SHP77 (cell line): Measurements from ENCODE around the gene DAPK1.
"Not testable (repeated sequence)": the region's sequence is repeated elsewhere in the genome, so short reads cannot be mapped to it uniquely, and the experiment has no call there.

Source experiments
- DNase-seq, 2 experiments: peaks; one replicate each; lab custom pipeline; 2025; lab: John Stamatoyannopoulos, UW

The DAPK1 gene

GRCh38 chr9:87498046-87498810, 561 bp downstream of the DAPK1 start:
- DNase-seq: no peak

DNA sequence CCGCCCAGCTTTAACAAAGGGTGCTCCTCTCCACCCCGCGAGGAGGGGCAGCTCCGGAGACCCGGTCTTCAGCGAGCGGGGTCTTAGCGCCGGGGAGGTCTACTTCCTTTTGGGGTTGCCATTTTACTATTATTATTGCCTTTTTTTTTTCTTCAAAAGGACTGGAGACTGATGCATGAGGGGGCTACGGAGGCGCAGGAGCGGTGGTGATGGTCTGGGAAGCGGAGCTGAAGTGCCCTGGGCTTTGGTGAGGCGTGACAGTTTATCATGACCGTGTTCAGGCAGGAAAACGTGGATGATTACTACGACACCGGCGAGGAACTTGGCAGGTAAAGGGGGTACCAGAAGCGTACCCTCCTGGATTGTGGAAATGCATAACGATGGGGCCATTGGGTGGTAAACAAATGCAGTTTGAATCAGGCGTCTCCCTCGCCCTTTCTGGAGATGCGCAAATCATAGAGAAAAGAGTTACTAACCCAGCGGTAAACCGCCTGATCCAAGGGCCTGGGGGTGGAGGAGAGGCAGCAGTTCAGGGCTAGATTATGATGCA, 1.2 kb downstream of the DAPK1 start:
- DNase-seq: no peak

DNA sequence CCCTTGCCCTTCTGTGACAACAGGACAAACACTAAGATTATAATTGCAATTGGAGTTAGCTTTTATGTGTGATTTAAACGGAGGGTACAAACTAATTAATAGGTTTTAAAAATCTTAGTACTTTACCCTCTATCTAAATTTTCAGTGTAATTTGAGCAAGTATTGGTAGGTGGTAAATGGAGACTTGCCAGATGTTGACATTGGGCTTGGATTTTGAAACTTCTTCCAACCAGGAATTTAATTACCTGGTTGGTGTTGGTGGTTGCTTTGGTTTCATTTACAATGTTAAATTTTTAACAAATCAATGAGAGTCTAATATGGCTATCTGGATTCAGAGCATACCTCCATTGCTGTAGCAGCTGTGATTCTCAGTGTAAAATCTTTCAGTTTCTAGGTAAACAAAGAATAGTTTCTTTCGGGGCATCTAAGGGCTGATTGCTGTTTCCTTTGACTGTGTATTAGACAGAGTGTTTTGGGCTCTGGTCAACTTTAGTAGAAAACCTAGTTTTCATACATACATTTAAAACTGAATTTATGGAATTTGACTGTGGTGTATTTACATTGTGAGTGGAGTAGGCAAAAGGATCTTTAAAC, 1.9 kb downstream of the DAPK1 start:
- no peak for DNase-seq

DNA sequence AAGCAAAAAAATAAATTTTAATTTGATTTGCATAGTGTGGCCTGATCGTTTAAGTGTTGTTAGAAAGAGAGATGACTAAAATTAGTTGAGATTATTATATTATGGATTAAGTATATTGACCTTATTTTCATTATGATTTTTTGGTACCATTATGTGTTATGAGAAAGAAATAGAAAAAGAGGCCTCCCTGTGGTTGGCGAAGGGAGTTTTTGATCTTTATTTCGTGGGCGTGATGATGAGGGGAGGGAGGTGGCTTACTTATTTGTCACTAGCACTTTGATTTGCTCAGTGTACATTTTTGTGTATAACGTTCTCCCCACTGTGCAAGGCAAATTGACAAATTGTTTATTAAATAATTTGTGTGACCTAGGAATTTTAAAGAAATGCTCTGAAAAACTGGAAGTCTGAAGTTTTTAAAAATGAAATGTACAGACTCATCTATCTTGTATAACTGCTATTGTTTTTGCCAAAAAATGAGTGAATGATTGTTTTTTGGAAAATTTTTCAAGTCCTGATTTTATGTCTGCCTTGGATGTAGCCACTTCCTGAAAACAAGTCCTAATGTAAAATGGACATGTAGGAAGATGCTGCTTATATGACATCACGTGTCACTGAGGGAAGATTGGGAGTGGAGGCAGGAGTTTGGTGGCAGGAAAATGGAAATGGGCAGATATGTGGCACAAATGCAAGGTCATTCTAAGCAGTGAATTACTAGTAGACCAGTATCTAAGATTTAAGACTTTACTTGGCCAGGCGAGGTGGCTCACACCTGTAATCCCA, 3.0 kb downstream of the DAPK1 start:
- DNase-seq: no peak

- not testable (repeated sequence) for DNase-seq
Measured at GRCh38 chr9:87501271-87501656, 3.6 kb downstream of the DAPK1 start.

DNA sequence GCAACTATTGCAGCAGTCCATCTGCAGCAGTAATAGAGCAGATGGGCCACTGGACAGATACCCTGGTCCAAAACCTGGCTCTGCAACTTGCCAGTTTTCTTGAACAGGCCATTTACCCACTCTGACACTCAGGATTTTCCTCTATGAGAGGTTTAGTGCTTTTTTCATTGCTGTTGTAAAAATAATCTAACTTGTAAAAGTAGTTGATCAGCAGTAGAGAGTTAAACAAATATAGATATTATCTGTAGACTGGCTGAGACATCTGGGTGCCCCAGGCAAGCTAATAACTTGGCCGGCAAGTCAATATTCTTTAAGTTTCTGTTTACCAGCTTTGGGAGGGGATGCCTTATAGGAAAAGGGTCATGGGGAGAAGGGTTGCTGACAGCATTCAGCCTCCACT, 4.1 kb downstream of the DAPK1 start:
- no peak for DNase-seq

- DNase-seq: no peak
Measured at GRCh38 chr9:87502391-87503221, 4.9 kb downstream of the DAPK1 start.

DNA sequence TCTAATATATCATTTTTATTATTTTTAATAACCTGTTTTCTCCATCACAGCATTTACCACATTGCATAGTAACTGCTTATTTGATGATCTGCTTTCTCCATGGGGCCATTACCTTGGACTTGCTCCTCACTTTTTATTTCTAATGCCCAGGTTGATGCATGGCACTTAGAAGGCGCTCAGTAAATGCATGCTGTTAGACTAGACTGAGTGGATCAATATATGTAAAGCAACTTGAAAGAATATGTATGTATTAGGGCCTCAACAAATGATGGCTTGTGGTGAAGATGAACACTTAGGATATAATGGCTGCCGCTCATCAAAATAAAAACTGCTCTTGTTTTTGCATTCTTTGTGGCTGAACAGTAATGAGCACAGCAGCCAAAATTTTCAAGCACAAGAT, 5.8 kb downstream of the DAPK1 start:
- DNase-seq: no peak

GRCh38 chr9:87503927-87504326, 6.3 kb downstream of the DAPK1 start:
- no peak for DNase-seq

- no peak for DNase-seq
Measured at GRCh38 chr9:87504938-87505337, 7.3 kb downstream of the DAPK1 start.

GRCh38 chr9:87505869-87506678, 8.4 kb downstream of the DAPK1 start:
- DNase-seq: no peak

GRCh38 chr9:87507576-87507975, 9.9 kb downstream of the DAPK1 start:
- DNase-seq: no peak

DNA sequence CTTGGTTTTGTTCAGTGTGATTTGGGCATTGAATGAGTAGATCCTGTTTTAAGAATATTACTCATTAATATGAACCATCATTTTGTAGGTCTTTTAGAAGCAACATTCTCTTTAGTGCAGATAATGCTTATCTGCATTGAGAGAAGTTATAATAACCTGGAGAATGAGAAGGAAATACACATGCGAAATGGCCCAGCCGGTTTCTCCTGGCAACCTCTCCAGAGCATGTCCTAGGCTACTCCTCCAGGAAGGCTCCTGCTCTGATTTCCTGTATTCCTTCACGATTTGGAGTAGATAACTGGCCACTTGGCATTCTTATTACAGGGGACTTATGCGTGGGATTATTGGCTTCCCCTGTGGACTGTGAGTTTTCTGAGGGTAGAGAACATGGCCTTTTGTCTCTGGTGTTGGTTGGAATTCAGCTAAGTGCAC, 12.6 kb downstream of the DAPK1 start:
- DNase-seq: no peak

GRCh38 chr9:87512311-87512710, 14.6 kb downstream of the DAPK1 start:
- no peak for DNase-seq

DNA sequence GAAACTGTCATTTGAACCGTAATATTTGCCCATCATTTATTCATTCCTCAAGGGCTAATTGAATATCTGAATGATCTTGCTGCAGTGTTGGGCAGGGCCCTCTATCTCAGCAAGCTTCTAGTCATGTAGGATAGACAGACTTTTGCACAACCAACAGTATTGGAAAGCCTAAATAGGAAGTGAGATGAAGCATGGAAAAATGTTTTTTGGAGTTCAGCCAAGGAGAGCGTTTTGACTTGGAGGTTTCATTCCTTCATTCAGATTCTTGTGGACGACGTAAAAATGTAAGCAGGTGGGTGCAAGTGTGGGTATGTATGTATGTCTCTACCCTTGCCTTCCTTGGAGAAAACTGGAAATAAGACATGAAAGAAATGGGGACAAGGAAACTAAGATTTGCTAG, 15.5 kb downstream of the DAPK1 start:
- DNase-seq: no peak

DNA sequence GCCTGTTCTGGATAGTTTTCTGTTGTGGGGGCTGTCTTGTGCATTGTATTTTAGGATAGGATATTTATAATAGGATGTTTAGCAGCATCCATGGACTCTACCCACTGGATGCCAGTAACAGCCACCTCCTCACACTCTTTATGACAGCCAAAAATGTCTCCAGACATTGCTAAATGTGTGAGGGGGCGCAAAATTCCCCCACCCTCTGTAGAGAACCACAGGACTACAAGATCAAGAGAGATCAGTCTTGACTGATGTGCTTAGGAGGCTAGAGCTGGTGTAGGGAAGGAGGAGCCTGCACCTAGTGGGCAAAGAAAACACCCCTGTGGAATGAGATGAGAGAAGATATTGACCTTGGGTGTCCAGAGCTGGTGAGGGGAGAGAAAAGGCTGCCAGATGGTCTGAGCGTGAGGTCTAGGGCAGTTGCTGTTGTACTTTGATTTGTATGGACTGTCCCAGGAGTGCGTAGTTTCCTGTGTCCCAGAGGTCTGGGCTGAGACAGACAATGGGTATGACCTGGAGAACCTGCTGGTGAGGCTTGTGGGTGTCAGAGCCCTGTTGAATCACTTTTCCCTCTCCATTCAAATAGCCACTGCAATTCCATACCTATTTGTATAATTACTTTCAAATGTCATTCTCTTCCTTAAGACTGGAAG, 16.3 kb downstream of the DAPK1 start:
- DNase-seq: no peak

GRCh38 chr9:87515006-87515405, 17.3 kb downstream of the DAPK1 start:
- DNase-seq: no peak

DNA sequence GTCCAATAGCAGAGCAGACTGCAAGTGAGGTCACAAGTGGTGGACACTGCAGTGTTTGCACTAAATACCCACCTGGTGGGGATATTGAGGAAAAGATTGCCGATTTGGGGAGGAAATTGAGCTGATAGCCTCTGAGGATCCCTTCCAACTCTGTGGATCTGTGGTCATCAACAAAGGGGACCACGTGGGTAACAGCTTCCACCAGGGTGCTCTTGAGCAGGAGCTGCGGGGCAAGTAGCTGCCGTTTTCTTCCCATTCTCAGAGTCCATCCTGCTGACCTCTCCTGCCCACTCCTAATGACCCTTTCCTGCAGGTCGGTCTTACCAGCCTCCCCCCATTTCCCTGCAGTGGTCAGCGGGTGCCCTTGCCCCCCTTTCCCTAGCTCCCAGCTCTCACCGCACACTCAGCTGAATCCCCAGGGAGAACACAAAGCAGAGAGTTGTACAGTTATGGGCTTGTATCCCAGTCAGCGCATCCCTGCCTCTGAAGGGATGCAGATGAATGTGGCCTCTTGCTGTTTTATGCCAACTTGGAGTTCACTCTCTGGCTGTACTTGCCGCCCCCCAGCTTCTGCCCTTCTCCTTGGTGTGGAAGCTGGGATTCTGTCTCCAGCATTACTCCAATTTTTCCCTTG, 18.0 kb downstream of the DAPK1 start:
- no peak for DNase-seq

- DNase-seq: no peak
Measured at GRCh38 chr9:87516222-87516925, 18.7 kb downstream of the DAPK1 start.
